Astrocyte of the hippocampus (primary cell): ENCODE data around the gene CNTN2.
A peak's percentile ranks its signal among the peaks of the same experiment; 100 is the strongest.

Experiments used
- DNase-seq: peaks from one replicate; pipeline ENCODE4 v3.0.0; 2011; ENCODE audit warnings: low read depth, low spot score

CNTN2 gene

GRCh38 chr1:205024679-205025078 is 18.3 kb upstream of the CNTN2 start:
- DNase-seq, result no peak

GRCh38 chr1:205025239-205025638 is 17.8 kb upstream of the CNTN2 start:
- no peak for DNase-seq

- no peak for DNase-seq
Observed at GRCh38 chr1:205026181-205026580, 16.8 kb upstream of the CNTN2 start.

GRCh38 chr1:205028390-205028789 is 14.6 kb upstream of the CNTN2 start:
- DNase-seq, result no peak

GRCh38 chr1:205028924-205029323 is 14.1 kb upstream of the CNTN2 start:
- DNase-seq, result no peak

GRCh38 chr1:205030241-205030640 is 12.8 kb upstream of the CNTN2 start:
- DNase-seq, result no peak

- DNase-seq, result no peak
Observed at GRCh38 chr1:205030896-205031295, 12.1 kb upstream of the CNTN2 start.

GRCh38 chr1:205032508-205032907 is 10.5 kb upstream of the CNTN2 start:
- DNase-seq, result no peak

- DNase-seq, result no peak
Observed at GRCh38 chr1:205037539-205037938, 5.5 kb upstream of the CNTN2 start.

GRCh38 chr1:205038132-205038786 is 4.8 kb upstream of the CNTN2 start:
- no peak for DNase-seq

GRCh38 chr1:205041001-205041715 is 1.9 kb upstream of the CNTN2 start:
- no peak for DNase-seq

GRCh38 chr1:205041998-205042910 is 758 bp upstream of the CNTN2 start:
- no peak for DNase-seq

- no peak for DNase-seq
Observed at GRCh38 chr1:205043866-205044265, 854 bp downstream of the CNTN2 start.

- DNase-seq, result no peak
Observed at GRCh38 chr1:205044741-205045140, 1.7 kb downstream of the CNTN2 start.

- no peak for DNase-seq
Observed at GRCh38 chr1:205045146-205045545, 2.1 kb downstream of the CNTN2 start.

- DNase-seq, result no peak
Observed at GRCh38 chr1:205046870-205047269, 3.9 kb downstream of the CNTN2 start.

GRCh38 chr1:205047764-205048231 is 4.8 kb downstream of the CNTN2 start:
- DNase-seq, result no peak

- no peak for DNase-seq
Observed at GRCh38 chr1:205048382-205048781, 5.4 kb downstream of the CNTN2 start.

- no peak for DNase-seq
Observed at GRCh38 chr1:205049479-205049878, 6.5 kb downstream of the CNTN2 start.

GRCh38 chr1:205052690-205053089 is 9.7 kb downstream of the CNTN2 start:
- DNase-seq, result no peak

- DNase-seq, result no peak
Observed at GRCh38 chr1:205053296-205053695, 10.3 kb downstream of the CNTN2 start.

GRCh38 chr1:205054013-205054412 is 11.0 kb downstream of the CNTN2 start:
- peak; percentile 19 for DNase-seq
